ENCODE data around the gene TNNC1. TPM values are rescaled to one million over a fixed set of nuclear protein-coding genes. Genes with fewer than 3 reads are reported as not detected.

The TNNC1 gene
- total RNA-seq, 1 donor from 2014 or later: 12.4 TPM

DNA sequence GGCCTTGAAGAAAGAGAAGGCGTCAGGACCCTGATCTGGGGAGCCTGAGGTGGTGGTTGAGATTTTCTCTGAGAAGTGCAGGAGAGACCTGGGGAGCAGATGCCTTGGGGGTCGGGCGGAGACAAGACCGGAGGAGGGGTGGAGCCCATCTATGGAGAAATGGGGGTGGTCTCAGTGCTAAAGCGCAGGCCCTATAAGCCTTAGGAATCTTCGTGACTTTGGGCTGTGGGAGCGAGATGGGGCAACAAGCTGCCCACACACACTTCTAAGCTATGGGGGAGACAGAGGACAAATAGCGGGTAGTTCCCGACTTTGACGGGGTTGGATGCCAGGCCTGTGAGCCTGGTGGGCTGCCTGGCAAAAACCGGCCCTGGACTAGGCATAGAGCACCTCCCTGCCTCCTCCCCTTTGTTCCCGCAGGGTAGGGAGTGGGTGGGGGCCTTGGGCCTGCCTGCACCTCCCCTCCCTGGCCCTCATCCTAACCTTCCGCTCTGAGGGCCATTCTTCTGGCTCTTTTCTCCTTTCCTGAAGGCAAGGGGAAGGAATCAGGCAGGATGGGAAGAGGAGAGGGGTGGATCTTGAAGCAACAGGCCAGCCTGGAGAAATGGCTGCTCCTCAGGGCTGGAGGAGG, 2.4 kb upstream of the TNNC1 start:
- H3K4me2 ChIP-seq (ENCODE audit: low read length): peak overlapping the region; percentile 98
- Mint-ChIP-seq H3K27ac (ENCODE audit: unreplicated experiment) (peak overlapping the region; percentile 90), H3K4me3 (ENCODE audit: unreplicated experiment) (peak overlapping the region; percentile 95), H3K9me3 (ENCODE audit: unreplicated experiment) (no peaks in the 10 kb centered on the region), H3K27me3 (ENCODE audit: low read depth, unreplicated experiment) (no peaks in the 10 kb centered on the region), H3K4me1 (ENCODE audit: low read depth, unreplicated experiment) (peaks cover 22% of the 10 kb centered on the region), H3K36me3 (ENCODE audit: low read depth, unreplicated experiment) (peaks cover 9% of the 10 kb centered on the region)
- H2AFZ ChIP-seq (ENCODE audit: low read depth, low read length): peak overlapping the region; percentile 46
- peak overlapping the region; percentile 91 for H3K9ac ChIP-seq (ENCODE audit: low read length)
- peak overlapping the region; percentile 78 for H3K4me3 ChIP-seq (ENCODE audit: insufficient read depth, low read depth, low read length)
- H3K27ac ChIP-seq (ENCODE audit: low read depth, low read length): peak overlapping the region; percentile 60
- FAIRE-seq: no peak
- peaks cover 26% of the 10 kb centered on the region for H3K4me1 ChIP-seq (ENCODE audit: insufficient read depth, low read length)
- H4K20me1 ChIP-seq (ENCODE audit: insufficient read depth, low read length): peaks cover 44% of the 10 kb centered on the region
- H3K9me3 ChIP-seq (ENCODE audit: insufficient read depth, low read depth, low read length): no peaks in the 10 kb centered on the region
- H3K36me3 ChIP-seq (ENCODE audit: insufficient read depth, low read length): peaks cover 25% of the 10 kb centered on the region
- H3K27me3 ChIP-seq (ENCODE audit: insufficient read depth, low read length): no peaks in the 10 kb centered on the region
- DNase-seq (ENCODE audit: low read depth): peak; percentile 16
- H3K79me2 ChIP-seq (ENCODE audit: insufficient read depth, low read length): peaks cover 45% of the 10 kb centered on the region
- TF ChIP-seq, protein P1, sequence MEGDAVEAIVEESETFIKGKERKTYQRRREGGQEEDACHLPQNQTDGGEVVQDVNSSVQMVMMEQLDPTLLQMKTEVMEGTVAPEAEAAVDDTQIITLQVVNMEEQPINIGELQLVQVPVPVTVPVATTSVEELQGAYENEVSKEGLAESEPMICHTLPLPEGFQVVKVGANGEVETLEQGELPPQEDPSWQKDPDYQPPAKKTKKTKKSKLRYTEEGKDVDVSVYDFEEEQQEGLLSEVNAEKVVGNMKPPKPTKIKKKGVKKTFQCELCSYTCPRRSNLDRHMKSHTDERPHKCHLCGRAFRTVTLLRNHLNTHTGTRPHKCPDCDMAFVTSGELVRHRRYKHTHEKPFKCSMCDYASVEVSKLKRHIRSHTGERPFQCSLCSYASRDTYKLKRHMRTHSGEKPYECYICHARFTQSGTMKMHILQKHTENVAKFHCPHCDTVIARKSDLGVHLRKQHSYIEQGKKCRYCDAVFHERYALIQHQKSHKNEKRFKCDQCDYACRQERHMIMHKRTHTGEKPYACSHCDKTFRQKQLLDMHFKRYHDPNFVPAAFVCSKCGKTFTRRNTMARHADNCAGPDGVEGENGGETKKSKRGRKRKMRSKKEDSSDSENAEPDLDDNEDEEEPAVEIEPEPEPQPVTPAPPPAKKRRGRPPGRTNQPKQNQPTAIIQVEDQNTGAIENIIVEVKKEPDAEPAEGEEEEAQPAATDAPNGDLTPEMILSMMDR (IDR thresholded peaks at IDR 0.05; ENCODE audit: insufficient read depth, low read depth, low read length): no peak
- no peak for TF ChIP-seq EZH2 (IDR thresholded peaks at IDR 0.05; ENCODE audit: insufficient read depth, low read length)

DNA sequence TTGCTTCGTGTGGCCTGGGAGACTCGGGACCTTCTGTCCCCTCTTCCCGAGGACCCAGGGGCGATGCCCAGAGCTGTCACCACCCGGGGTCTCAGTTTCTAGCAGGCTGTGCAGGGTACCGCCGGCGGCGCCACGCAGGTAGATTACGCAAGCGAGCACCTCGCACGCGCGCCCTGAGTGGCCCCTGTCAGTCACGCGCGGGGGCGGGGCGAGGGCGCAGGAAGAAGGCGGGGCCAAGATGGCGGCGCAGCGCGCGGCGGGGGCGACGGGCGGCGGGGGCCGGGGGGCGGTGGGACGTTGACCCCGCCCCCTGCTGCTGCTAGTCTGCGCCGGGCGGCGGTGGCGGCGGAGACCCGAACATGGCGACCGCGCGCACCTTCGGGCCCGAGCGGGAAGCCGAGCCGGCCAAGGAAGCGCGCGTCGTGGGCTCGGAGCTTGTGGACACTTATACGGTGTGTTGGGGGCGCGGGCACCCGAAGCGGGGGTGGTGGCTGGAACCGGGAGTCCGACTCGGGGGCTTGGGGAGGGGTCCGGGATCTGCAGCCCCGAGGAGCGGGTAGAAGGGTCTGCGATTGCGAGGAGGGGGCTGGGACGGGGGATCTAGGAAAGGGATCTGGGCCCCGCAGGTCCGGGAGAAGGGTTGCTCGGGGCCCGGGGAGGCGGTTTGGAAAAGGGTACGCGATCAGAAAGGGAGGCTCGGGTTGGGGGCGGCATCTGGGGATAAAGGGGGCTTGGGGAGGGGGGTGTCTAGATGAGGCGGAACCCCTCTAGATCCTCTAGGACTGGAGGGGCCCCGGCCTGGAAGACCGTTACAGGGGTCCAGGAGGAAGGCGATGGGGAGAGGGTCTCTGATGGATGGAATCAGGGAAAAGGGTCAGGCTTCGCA, 1.7 kb upstream of the TNNC1 start, which contains the start of gene NISCH:
NISCH (plus strand) TSS at position 322 of the 886 bp plus-strand sequence; CDS start at position 360, 38 bp downstream.
- Mint-ChIP-seq H3K4me1 (ENCODE audit: low read depth, unreplicated experiment) (peaks cover 21% of the 10 kb centered on the region), H3K27me3 (ENCODE audit: low read depth, unreplicated experiment) (no peaks in the 10 kb centered on the region), H3K36me3 (ENCODE audit: low read depth, unreplicated experiment) (peaks cover 8% of the 10 kb centered on the region), H3K9me3 (ENCODE audit: unreplicated experiment) (no peaks in the 10 kb centered on the region), H3K27ac (ENCODE audit: unreplicated experiment) (peak within 1 kb of the TSS; percentile 90), H3K4me3 (ENCODE audit: unreplicated experiment) (peak within 1 kb of the TSS; percentile 95)
- peak within 1 kb of the TSS; percentile 60 for H3K27ac ChIP-seq (ENCODE audit: low read depth, low read length)
- no peaks in the 10 kb centered on the region for H3K9me3 ChIP-seq (ENCODE audit: insufficient read depth, low read depth, low read length)
- peaks cover 19% of the 10 kb centered on the region for H3K4me1 ChIP-seq (ENCODE audit: insufficient read depth, low read length)
- DNase-seq (ENCODE audit: low read depth) (peak; percentile 22), FAIRE-seq (no peak)
- peaks cover 39% of the 10 kb centered on the region for H3K79me2 ChIP-seq (ENCODE audit: insufficient read depth, low read length)
- peak within 1 kb of the TSS; percentile 98 for H3K4me2 ChIP-seq (ENCODE audit: low read length)
- peak within 1 kb of the TSS; percentile 93 for H2AFZ ChIP-seq (ENCODE audit: low read depth, low read length)
- H3K4me3 ChIP-seq (ENCODE audit: insufficient read depth, low read depth, low read length): peak within 1 kb of the TSS; percentile 78
- peaks cover 20% of the 10 kb centered on the region for H3K36me3 ChIP-seq (ENCODE audit: insufficient read depth, low read length)
- no peaks in the 10 kb centered on the region for H3K27me3 ChIP-seq (ENCODE audit: insufficient read depth, low read length)
- TF ChIP-seq, protein P1 (IDR thresholded peaks at IDR 0.05; ENCODE audit: insufficient read depth, low read depth, low read length): no peak
- peak within 1 kb of the TSS; percentile 91 for H3K9ac ChIP-seq (ENCODE audit: low read length)
- H4K20me1 ChIP-seq (ENCODE audit: insufficient read depth, low read length): peaks cover 36% of the 10 kb centered on the region

Measured in astrocyte (in vitro differentiated cells and primary cell).